ENCODE data around the gene TRIM66. TPM values are rescaled to one million over a fixed set of nuclear protein-coding genes. Genes with fewer than 3 reads are reported as not detected.

TRIM66 gene
- total and polyA plus RNA-seq, 2 donors (not counting 3 experiments of a cell fraction or from before 2014, with no cell fraction given): 5.5 to 11.7 TPM

DNA sequence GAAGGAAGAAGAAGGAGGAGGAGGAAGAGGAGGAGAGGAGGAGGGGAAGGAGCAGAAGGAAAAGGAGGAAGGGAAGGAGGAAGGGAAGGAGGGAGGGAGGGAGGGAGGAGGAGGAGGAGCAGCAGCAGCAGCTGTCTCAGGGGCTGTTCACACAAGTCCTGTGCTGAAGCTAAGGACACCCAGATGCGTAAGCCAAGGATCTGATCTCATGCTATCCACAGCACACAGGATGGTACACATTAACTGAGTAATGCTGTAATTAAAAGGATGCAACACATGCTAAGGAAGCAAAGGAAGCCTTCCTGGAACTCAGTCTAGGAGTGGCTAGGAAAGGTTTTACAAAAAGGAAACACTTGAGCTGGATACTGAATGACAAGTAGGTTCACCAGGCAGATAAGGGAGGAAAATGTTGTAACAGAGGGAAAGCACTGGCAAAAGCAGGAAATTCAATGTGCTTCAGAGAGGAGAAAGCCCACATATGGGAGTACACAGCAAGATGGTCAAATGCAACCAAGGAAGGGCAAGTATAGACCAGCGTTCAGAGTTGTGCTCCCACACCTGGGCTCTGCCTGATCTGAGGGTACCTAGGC lies 32.0 kb downstream of the TRIM66 start:
- intact Hi-C loops (cut with micrococcal nuclease): no loop called here
- DNase-seq (ENCODE audit: low read depth, low spot score) (no peak), FAIRE-seq (no peak)
- CTCF ChIA-PET: interaction anchor here (1.0 kb wide), 1 partner anchor 11 kb away, joined by 4 read pairs; no protein-coding TSS in a partner anchor
- no peaks in the 10 kb centered on the region for H3K79me2 ChIP-seq (ENCODE audit: control insufficient read depth, insufficient read depth, low read length)
- no peak overlapping the region for H3K9ac ChIP-seq (replicated peaks; ENCODE audit: extremely low read depth, insufficient read depth, low read length)
- H3K4me3 ChIP-seq (replicated peaks in 1 of 3; ENCODE audit: insufficient read depth in 1 of 3, low read depth in 1 of 3, low read length in 3 of 3): no peak overlapping the region
- peaks cover 0 to 5% of the 10 kb centered on the region in 2 experiments for H3K36me3 ChIP-seq (ENCODE audit: control insufficient read depth in 2 of 2, extremely low read depth in 1 of 2, insufficient read depth in 2 of 2, low read length in 2 of 2)
- no peak overlapping the region for H3K4me2 ChIP-seq (ENCODE audit: insufficient read depth, low read length)
- H3K4me1 ChIP-seq (ENCODE audit: control insufficient read depth, extremely low read depth, insufficient read depth, low read length): peaks cover 5% of the 10 kb centered on the region
- no peaks in the 10 kb centered on the region for H3K9me1 ChIP-seq (replicated peaks; ENCODE audit: control insufficient read depth, extremely low read depth, insufficient read depth, low read length)
- POLR2A ChIA-PET: no interaction called here
- H4K20me1 ChIP-seq (replicated peaks; ENCODE audit: control insufficient read depth, extremely low read depth, insufficient read depth, low read length): no peaks in the 10 kb centered on the region
- dilution Hi-C loops (cut with MboI; ENCODE audit: extremely low pct_ligation_motif_present, low sequenced_read_pairs): no loop called here
- H3K9me3 ChIP-seq (replicated peaks; ENCODE audit: control insufficient read depth, insufficient read depth, low read length): no peaks in the 10 kb centered on the region
- no peak overlapping the region for H2AFZ ChIP-seq (ENCODE audit: low read depth, low read length)
- no peak for TF ChIP-seq MYC (IDR thresholded peaks at IDR 0.05; ENCODE audit: low read depth, low read length)
- TF ChIP-seq JUN (IDR thresholded peaks at IDR 0.05; ENCODE audit: borderline replicate concordance, insufficient read depth, insufficient read length, low read depth): no peak
- no peak for TF ChIP-seq POLR2AphosphoS5 (IDR thresholded peaks at IDR 0.05; ENCODE audit: insufficient read depth, low read depth, low read length)
- TF ChIP-seq, protein P1, sequence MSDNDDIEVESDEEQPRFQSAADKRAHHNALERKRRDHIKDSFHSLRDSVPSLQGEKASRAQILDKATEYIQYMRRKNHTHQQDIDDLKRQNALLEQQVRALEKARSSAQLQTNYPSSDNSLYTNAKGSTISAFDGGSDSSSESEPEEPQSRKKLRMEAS (IDR thresholded peaks at IDR 0.05; ENCODE audit: insufficient read depth, insufficient read length): no peak
- TF ChIP-seq, protein P2, sequence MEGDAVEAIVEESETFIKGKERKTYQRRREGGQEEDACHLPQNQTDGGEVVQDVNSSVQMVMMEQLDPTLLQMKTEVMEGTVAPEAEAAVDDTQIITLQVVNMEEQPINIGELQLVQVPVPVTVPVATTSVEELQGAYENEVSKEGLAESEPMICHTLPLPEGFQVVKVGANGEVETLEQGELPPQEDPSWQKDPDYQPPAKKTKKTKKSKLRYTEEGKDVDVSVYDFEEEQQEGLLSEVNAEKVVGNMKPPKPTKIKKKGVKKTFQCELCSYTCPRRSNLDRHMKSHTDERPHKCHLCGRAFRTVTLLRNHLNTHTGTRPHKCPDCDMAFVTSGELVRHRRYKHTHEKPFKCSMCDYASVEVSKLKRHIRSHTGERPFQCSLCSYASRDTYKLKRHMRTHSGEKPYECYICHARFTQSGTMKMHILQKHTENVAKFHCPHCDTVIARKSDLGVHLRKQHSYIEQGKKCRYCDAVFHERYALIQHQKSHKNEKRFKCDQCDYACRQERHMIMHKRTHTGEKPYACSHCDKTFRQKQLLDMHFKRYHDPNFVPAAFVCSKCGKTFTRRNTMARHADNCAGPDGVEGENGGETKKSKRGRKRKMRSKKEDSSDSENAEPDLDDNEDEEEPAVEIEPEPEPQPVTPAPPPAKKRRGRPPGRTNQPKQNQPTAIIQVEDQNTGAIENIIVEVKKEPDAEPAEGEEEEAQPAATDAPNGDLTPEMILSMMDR (IDR thresholded peaks at IDR 0.05; ENCODE audit: extremely low read depth in 1 of 2, insufficient read depth in 1 of 2, low read depth in 1 of 2, low read length in 2 of 2): no peak
- no peak for TF ChIP-seq FOS (IDR thresholded peaks at IDR 0.05; ENCODE audit: borderline replicate concordance, insufficient read depth, low read length)
- no peak for TF ChIP-seq GATA2 (IDR thresholded peaks at IDR 0.05; ENCODE audit: insufficient read depth, insufficient read length, low read depth, low read length)
- TF ChIP-seq EZH2 (IDR thresholded peaks at IDR 0.05; ENCODE audit: borderline replicate concordance, low read depth, low read length, severe bottlenecking): no peak
- no peak for TF ChIP-seq POLR2A (IDR thresholded peaks at IDR 0.05; ENCODE audit: low read depth, low read length)
- no peak overlapping the region for H3K27ac ChIP-seq (ENCODE audit: insufficient read depth, low read depth, low read length)
- no peaks in the 10 kb centered on the region for H3K27me3 ChIP-seq (ENCODE audit: control insufficient read depth in 2 of 2, insufficient read depth in 2 of 2, low read length in 2 of 2)
- no TSS peak for BruUV-seq (replicated peaks)

Data from endothelial cell of umbilical vein (primary cell).